ENCODE data around the gene PRR33.

PRR33 gene

DNA sequence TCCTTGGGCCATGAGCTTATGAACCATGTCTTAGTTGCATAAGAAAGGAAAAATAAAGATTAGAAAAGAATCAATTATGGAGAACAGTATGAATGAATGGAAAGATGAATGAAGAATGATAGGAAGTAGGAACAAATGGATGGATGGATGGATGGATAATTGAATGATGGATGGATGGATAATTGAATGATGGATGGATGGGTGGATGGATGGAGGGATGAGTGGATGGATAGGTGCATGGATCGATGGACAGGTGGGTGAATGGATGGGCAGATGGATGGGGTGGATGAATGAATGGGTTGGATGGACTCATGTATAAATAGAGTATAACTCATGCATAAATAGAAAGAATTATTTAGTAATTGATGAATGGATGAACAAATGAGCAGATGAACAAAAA, 31.6 kb downstream of the PRR33 start:
- H3K36me3 ChIP-seq (ENCODE audit: control insufficient read depth in 1 of 2, insufficient read depth in 2 of 2, low read depth in 1 of 2, low read length in 2 of 2): no peaks in the 10 kb centered on the region

DNA sequence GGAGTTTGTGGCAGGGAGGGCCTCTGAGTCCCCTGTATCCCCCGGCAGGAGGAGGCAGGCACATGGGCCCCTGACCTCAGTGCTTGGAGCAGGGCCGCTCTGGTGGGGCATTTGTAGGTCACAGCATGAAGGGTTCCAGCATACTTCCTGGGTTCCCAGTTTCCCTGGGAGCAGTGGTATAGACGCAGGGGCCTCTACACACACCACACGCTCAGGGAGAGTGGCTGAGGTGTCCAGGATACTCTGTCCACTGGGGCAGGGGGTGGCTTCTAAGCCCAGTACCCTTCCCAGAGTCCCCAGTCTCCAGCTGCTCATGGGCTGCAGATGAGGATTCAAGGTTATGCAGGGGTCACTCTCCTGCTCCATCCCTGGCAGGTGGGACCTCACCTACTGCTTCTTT, 32.7 kb downstream of the PRR33 start:
- no peak overlapping the region for H3K4me2 ChIP-seq (ENCODE audit: low read length, poor library complexity, severe bottlenecking)
- no peak overlapping the region for H2BK5ac ChIP-seq (ENCODE audit: low read depth, low read length, poor library complexity, severe bottlenecking)
- peak overlapping the region in 1 of 2 experiments; percentile 24 for H3K4ac ChIP-seq (ENCODE audit: low read depth in 1 of 2, low read length in 2 of 2)
- no peak overlapping the region for H3K4me3 ChIP-seq (ENCODE audit: insufficient read depth in 1 of 2, low read depth in 1 of 2, low read length in 2 of 2)
- H3K27me3 ChIP-seq (ENCODE audit: control insufficient read depth in 1 of 2, insufficient read depth in 1 of 2, low read length in 2 of 2): peaks cover 0 to 22% of the 10 kb centered on the region in 2 experiments
- no peak overlapping the region for H3K23ac ChIP-seq (ENCODE audit: low read length in 2 of 2)
- H2BK12ac ChIP-seq (ENCODE audit: low read length in 2 of 2): no peak overlapping the region
- peaks cover 29% of the 10 kb centered on the region for H3K4me1 ChIP-seq (ENCODE audit: control insufficient read depth, insufficient read depth, low read depth, low read length)
- peak overlapping the region; percentile 29 for H2AK5ac ChIP-seq (ENCODE audit: low read length, severe bottlenecking)
- H3K79me1 ChIP-seq (replicated peaks; ENCODE audit: low read length, poor library complexity, severe bottlenecking): no peaks in the 10 kb centered on the region
- no peak overlapping the region for H2AFZ ChIP-seq (ENCODE audit: low read depth, low read length)
- no peak overlapping the region for H4K8ac ChIP-seq (ENCODE audit: low read length)
- no peaks in the 10 kb centered on the region for H3K9me3 ChIP-seq (ENCODE audit: control insufficient read depth, low read length)
- no peak overlapping the region for H3K14ac ChIP-seq (ENCODE audit: low read length in 2 of 2)
- H3K9ac ChIP-seq (ENCODE audit: low read length): no peak overlapping the region
- WGBS: 77% methylated on average over 4 of the region's 4 CpGs
- no peak overlapping the region for H2BK120ac ChIP-seq (ENCODE audit: low read depth, low read length)
- H2BK15ac ChIP-seq (ENCODE audit: low read depth, poor library complexity, severe bottlenecking): no peak overlapping the region
- H4K91ac ChIP-seq (ENCODE audit: low read length): peak overlapping the region; percentile 60
- no peaks in the 10 kb centered on the region for H3K36me3 ChIP-seq (ENCODE audit: control insufficient read depth in 1 of 2, insufficient read depth in 2 of 2, low read depth in 1 of 2, low read length in 2 of 2)
- no peak overlapping the region for H3K27ac ChIP-seq (ENCODE audit: low read length, poor library complexity, severe bottlenecking)
- H3K18ac ChIP-seq (ENCODE audit: low read depth in 1 of 2, low read length in 2 of 2): peak overlapping the region in 1 of 2 experiments; percentile 37
- DNase-seq: no peak

More for the DNA sequence above, 31.6 kb downstream of the PRR33 start:
- Histone ChIP-seq H2AFZ (ENCODE audit: low read depth, low read length) (no peak overlapping the region), H3K4me2 (ENCODE audit: low read length, poor library complexity, severe bottlenecking) (no peak overlapping the region), H3K4me3 (ENCODE audit: insufficient read depth in 1 of 2, low read depth in 1 of 2, low read length in 2 of 2) (no peak overlapping the region), H3K18ac (ENCODE audit: low read depth in 1 of 2, low read length in 2 of 2) (no peak overlapping the region), H4K8ac (ENCODE audit: low read length) (no peak overlapping the region), H4K91ac (ENCODE audit: low read length) (no peak overlapping the region), H2BK15ac (ENCODE audit: low read depth, poor library complexity, severe bottlenecking) (no peak overlapping the region), H3K27me3 (ENCODE audit: control insufficient read depth in 1 of 2, insufficient read depth in 1 of 2, low read length in 2 of 2) (peaks cover 0 to 15% of the 10 kb centered on the region in 2 experiments), H3K4ac (ENCODE audit: low read depth in 1 of 2, low read length in 2 of 2) (no peak overlapping the region), H2BK12ac (ENCODE audit: low read length in 2 of 2) (no peak overlapping the region), H3K23ac (ENCODE audit: low read length in 2 of 2) (no peak overlapping the region), H2BK120ac (ENCODE audit: low read depth, low read length) (no peak overlapping the region), H2AK5ac (ENCODE audit: low read length, severe bottlenecking) (no peak overlapping the region), H3K14ac (ENCODE audit: low read length in 2 of 2) (no peak overlapping the region), H3K9ac (ENCODE audit: low read length) (no peak overlapping the region), H2BK5ac (ENCODE audit: low read depth, low read length, poor library complexity, severe bottlenecking) (no peak overlapping the region), H3K27ac (ENCODE audit: low read length, poor library complexity, severe bottlenecking) (no peak overlapping the region), H3K9me3 (ENCODE audit: control insufficient read depth, low read length) (no peaks in the 10 kb centered on the region), H3K4me1 (ENCODE audit: control insufficient read depth, insufficient read depth, low read depth, low read length) (peaks cover 37% of the 10 kb centered on the region), H3K79me1 (replicated peaks; ENCODE audit: low read length, poor library complexity, severe bottlenecking) (no peaks in the 10 kb centered on the region)
- no peak for DNase-seq
- WGBS: 88% methylated on average over 1 of the region's 1 CpG

DNA sequence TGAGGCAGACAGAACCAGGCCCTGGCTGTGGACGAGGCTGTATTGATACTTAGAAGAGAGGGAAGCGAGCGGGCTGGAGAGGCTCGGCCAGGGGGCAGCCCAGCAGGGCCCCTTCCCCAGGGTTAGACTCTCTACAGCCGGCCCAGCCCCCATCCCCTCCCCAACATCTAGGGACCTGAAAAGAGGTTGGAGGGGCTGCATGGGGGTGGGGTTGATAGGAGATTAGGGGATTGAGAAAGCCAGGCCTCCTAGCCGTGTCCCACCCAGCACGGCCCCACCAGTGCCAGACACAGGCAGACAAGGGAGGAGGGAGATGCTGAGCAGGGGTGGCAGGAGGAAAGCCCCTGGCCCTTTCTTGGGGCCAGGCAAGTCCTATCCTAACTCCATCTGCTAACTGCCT, 33.1 kb downstream of the PRR33 start:
- peak overlapping the region; percentile 47 for H2BK5ac ChIP-seq (ENCODE audit: low read depth, low read length, poor library complexity, severe bottlenecking)
- peak overlapping the region in 1 of 2 experiments; percentile 45 for H2BK12ac ChIP-seq (ENCODE audit: low read length in 2 of 2)
- peaks cover 0 to 22% of the 10 kb centered on the region in 2 experiments for H3K27me3 ChIP-seq (ENCODE audit: control insufficient read depth in 1 of 2, insufficient read depth in 1 of 2, low read length in 2 of 2)
- no peak for DNase-seq
- H3K14ac ChIP-seq (ENCODE audit: low read length in 2 of 2): no peak overlapping the region
- no peaks in the 10 kb centered on the region for H3K9me3 ChIP-seq (ENCODE audit: control insufficient read depth, low read length)
- H3K4ac ChIP-seq (ENCODE audit: low read depth in 1 of 2, low read length in 2 of 2): peak overlapping the region in 1 of 2 experiments; percentile 24
- H4K91ac ChIP-seq (ENCODE audit: low read length): peak overlapping the region; percentile 60
- no peak overlapping the region for H4K8ac ChIP-seq (ENCODE audit: low read length)
- H3K4me3 ChIP-seq (ENCODE audit: insufficient read depth in 1 of 2, low read depth in 1 of 2, low read length in 2 of 2): no peak overlapping the region
- H3K79me1 ChIP-seq (replicated peaks; ENCODE audit: low read length, poor library complexity, severe bottlenecking): no peaks in the 10 kb centered on the region
- peak overlapping the region; percentile 29 for H2AK5ac ChIP-seq (ENCODE audit: low read length, severe bottlenecking)
- 70% methylated on average over 3 of the region's 7 CpGs for WGBS
- H3K23ac ChIP-seq (ENCODE audit: low read length in 2 of 2): no peak overlapping the region
- H2BK120ac ChIP-seq (ENCODE audit: low read depth, low read length): no peak overlapping the region
- no peaks in the 10 kb centered on the region for H3K36me3 ChIP-seq (ENCODE audit: control insufficient read depth in 1 of 2, insufficient read depth in 2 of 2, low read depth in 1 of 2, low read length in 2 of 2)
- H3K27ac ChIP-seq (ENCODE audit: low read length, poor library complexity, severe bottlenecking): no peak overlapping the region
- peaks cover 25% of the 10 kb centered on the region for H3K4me1 ChIP-seq (ENCODE audit: control insufficient read depth, insufficient read depth, low read depth, low read length)
- H2BK15ac ChIP-seq (ENCODE audit: low read depth, poor library complexity, severe bottlenecking): no peak overlapping the region
- H3K4me2 ChIP-seq (ENCODE audit: low read length, poor library complexity, severe bottlenecking): no peak overlapping the region
- no peak overlapping the region for H3K9ac ChIP-seq (ENCODE audit: low read length)
- H2AFZ ChIP-seq (ENCODE audit: low read depth, low read length): no peak overlapping the region
- H3K18ac ChIP-seq (ENCODE audit: low read depth in 1 of 2, low read length in 2 of 2): peak overlapping the region in 1 of 2 experiments; percentile 37

DNA sequence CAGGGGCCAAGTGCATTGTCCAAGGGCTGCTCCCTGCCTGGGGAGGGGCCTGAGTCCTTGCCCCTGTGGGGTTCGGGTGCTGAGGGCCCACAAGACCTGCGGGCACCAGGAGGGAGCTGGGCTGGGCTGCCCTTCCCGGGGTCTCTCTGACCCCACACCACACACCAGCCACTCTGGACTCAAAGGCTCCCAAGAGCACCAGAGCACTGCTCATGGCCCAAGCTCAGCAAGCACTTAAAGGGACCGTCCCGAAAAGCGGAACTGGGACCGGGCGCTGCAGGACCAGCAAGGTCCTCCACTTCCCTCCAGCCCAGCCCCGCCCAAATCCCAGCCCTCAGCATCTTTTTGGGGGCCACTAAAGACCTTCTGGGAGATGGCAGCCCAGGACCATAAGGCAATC, 33.5 kb downstream of the PRR33 start:
- Histone ChIP-seq H3K18ac (ENCODE audit: low read depth in 1 of 2, low read length in 2 of 2) (no peak overlapping the region), H3K4ac (ENCODE audit: low read depth in 1 of 2, low read length in 2 of 2) (no peak overlapping the region), H3K9me3 (ENCODE audit: control insufficient read depth, low read length) (no peaks in the 10 kb centered on the region), H3K4me2 (ENCODE audit: low read length, poor library complexity, severe bottlenecking) (no peak overlapping the region), H3K36me3 (ENCODE audit: control insufficient read depth in 1 of 2, insufficient read depth in 2 of 2, low read depth in 1 of 2, low read length in 2 of 2) (no peaks in the 10 kb centered on the region), H3K4me3 (ENCODE audit: insufficient read depth in 1 of 2, low read depth in 1 of 2, low read length in 2 of 2) (no peak overlapping the region), H2BK120ac (ENCODE audit: low read depth, low read length) (no peak overlapping the region), H3K23ac (ENCODE audit: low read length in 2 of 2) (no peak overlapping the region), H3K27me3 (ENCODE audit: control insufficient read depth in 1 of 2, insufficient read depth in 1 of 2, low read length in 2 of 2) (peaks cover 0 to 22% of the 10 kb centered on the region in 2 experiments), H2AK5ac (ENCODE audit: low read length, severe bottlenecking) (no peak overlapping the region), H2BK5ac (ENCODE audit: low read depth, low read length, poor library complexity, severe bottlenecking) (peak overlapping the region; percentile 47), H3K14ac (ENCODE audit: low read length in 2 of 2) (no peak overlapping the region), H3K4me1 (ENCODE audit: control insufficient read depth, insufficient read depth, low read depth, low read length) (peaks cover 20% of the 10 kb centered on the region), H2BK12ac (ENCODE audit: low read length in 2 of 2) (no peak overlapping the region), H3K9ac (ENCODE audit: low read length) (no peak overlapping the region), H4K91ac (ENCODE audit: low read length) (no peak overlapping the region), H3K27ac (ENCODE audit: low read length, poor library complexity, severe bottlenecking) (no peak overlapping the region), H4K8ac (ENCODE audit: low read length) (no peak overlapping the region), H3K79me1 (replicated peaks; ENCODE audit: low read length, poor library complexity, severe bottlenecking) (no peaks in the 10 kb centered on the region), H2AFZ (ENCODE audit: low read depth, low read length) (no peak overlapping the region), H2BK15ac (ENCODE audit: low read depth, poor library complexity, severe bottlenecking) (no peak overlapping the region)
- no peak for DNase-seq
- 93% methylated on average over 9 of the region's 9 CpGs for WGBS

All from mesenchymal stem cell (in vitro differentiated cells and primary cell).